OCI-M1 (cell line): ENCODE measurements around the gene ATP1B1.
"Not testable (repeated sequence)": the region's sequence is repeated elsewhere in the genome, so short reads cannot be mapped to it uniquely, and the experiment has no call there.

ENCODE experiments used
- DNase-seq: peaks from one replicate; lab custom pipeline; 2025; lab: John Stamatoyannopoulos, UW

Gene ATP1B1

DNA sequence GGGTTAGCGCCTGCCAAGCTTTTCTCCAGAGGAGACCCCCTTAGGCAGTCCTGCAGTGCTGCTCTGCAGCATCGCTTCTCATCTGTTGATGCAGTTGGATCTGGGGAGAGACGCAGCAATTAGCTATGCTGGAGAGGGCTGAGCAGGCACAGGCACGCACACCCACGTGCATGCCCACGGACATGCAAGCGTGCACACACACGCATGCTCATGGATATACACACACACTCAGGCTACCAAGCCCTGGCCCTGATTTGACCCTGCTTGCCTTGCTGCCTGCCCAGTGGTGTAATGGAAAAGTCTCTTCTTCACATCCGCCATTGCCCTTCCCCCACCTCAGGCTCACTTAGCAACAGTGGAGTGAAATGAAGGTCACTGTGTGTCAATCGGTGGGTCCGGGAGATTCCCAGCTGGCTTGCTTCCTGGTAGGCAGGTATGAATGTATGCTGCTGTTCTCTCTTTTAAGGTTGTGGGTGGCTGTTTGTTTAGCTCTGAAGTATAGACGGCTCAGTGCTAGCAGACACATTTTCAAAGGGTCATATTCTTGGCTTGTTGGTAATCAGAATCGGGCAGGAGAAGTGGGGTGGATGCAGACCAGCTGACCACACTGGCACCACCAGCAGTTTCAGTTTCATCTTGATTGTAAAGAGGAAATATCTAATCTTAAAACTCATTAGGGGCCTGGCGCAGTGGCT is 9.5 kb downstream of the ATP1B1 start:
- no peak for DNase-seq

- DNase-seq, result no peak
These were observed 10.5 kb downstream of the ATP1B1 start for GRCh38 chr1:169117014-169117413.

DNA sequence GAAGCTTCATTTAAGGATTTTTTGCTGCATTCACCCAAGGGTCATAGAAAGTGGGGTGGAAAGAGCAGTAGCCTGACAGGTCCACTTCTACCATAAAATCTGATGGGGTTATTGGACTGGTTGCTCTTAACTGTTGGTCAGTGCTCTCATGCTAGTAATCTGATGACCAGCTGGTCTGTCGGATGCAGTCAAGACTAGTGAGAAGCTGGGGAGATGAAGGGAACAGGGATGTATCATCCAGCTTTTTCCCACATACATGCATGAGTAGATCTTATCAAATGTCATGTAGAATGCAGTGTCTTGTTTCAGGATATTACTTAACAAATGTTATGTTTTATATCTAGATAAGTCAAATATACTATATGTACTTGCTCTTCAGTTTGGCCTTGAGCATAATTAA is 11.1 kb downstream of the ATP1B1 start:
- no peak for DNase-seq

GRCh38 chr1:169118227-169118626 is 11.7 kb downstream of the ATP1B1 start:
- no peak for DNase-seq

GRCh38 chr1:169119405-169119804 is 12.9 kb downstream of the ATP1B1 start:
- no peak for DNase-seq

DNA sequence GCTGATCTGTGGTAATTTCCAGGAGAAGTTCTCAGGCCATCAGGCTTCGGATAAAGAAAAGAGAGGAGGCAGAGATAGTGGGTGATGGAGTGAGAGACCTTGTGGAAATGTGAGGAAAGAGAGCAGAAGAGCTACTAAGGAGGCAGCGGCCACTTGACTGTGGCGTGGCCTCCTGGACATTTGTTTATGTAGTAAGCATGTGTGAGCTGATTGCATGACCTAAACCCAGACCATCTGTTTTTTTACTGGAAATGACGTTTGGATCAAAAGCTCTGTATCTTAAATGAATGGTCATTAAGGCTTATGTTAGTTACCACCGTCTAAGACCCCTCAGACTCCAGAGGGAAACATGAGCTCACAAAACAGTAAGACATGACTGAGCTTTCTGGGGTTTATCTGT is 13.6 kb downstream of the ATP1B1 start:
- DNase-seq, result no peak

GRCh38 chr1:169121146-169121923 is 14.8 kb downstream of the ATP1B1 start:
- no peak for DNase-seq

GRCh38 chr1:169122976-169123375 is 16.5 kb downstream of the ATP1B1 start:
- no peak for DNase-seq

DNA sequence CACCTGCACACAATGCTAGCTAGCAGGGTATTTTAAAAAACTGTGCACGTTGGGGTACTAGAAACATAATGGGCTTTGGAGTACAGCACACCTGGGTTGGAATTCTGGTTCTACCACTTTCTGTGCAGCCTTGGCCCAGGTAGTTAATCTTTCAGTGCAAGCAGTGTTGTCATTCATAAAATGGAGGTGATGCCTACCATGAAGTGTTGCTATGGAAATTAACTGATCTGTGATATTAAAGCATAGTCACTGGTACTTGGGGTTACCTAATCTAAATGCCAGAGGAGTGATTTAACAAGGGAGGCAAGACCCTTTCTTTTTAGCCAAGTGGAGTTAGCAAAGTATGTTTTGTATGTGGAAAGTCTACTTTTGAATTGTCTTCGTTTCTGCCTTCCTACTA is 18.0 kb downstream of the ATP1B1 start:
- DNase-seq, result no peak

DNA sequence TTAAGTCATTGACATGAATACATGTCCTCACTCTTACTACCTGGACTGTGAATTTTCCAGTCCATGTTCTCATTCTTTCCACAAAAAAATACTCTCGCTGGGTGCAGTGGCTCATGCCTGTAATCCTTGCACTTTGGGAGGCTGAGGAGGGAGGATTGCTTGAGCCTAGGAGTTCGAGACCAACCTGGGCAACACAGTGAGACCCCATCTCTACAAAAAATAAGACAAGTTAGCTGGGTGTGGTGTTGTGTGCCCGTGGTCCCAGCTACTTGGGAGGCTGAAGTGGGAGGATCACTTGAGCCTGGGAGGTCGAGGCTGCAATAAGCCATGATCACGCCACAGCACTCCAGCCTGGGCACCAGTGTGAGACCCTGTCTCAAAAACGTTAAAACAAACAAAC is 19.1 kb downstream of the ATP1B1 start:
- DNase-seq, result not testable (repeated sequence)

- DNase-seq, result no peak
These were observed 19.8 kb downstream of the ATP1B1 start for GRCh38 chr1:169126335-169126734.

GRCh38 chr1:169127305-169127704 is 20.8 kb downstream of the ATP1B1 start:
- no peak for DNase-seq

GRCh38 chr1:169128562-169128961 is 22.1 kb downstream of the ATP1B1 start:
- no peak for DNase-seq

- DNase-seq, result no peak
These were observed 22.8 kb downstream of the ATP1B1 start for GRCh38 chr1:169129109-169129784.

GRCh38 chr1:169130683-169131082 is 24.2 kb downstream of the ATP1B1 start:
- DNase-seq, result no peak

DNA sequence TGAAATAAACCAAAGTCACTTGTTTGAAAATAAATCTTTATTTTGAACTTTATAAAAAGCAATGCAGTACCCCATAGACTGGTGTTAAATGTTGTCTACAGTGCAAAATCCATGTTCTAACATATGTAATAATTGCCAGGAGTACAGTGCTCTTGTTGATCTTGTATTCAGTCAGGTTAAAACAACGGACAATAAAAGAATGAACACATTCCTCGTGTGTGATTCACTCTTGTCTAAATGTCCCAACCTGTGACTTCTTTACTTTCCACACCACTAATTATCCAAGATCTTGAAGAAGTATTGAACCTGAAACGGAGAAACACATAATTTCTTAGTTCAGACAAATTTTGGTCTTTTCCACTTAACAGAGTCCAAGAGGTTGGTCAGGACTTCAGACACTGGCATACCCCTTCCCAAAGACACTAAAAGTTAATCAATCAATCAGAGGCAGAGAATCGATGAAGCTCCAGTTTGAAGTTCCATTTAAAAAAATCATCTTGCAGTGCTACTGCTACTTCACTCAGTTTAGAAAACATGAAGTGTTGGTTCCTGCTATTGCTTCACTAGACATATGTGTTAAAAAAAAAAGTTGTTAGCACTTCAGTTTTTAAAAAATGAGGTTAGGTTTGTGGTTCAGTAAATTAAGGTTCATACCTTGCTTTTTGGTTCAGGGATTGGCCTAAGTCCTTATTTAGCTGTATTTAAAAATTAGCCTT is 26.2 kb downstream of the ATP1B1 start:
- no peak for DNase-seq

- no peak for DNase-seq
These were observed 26.7 kb downstream of the ATP1B1 start for GRCh38 chr1:169133228-169133576.

DNA sequence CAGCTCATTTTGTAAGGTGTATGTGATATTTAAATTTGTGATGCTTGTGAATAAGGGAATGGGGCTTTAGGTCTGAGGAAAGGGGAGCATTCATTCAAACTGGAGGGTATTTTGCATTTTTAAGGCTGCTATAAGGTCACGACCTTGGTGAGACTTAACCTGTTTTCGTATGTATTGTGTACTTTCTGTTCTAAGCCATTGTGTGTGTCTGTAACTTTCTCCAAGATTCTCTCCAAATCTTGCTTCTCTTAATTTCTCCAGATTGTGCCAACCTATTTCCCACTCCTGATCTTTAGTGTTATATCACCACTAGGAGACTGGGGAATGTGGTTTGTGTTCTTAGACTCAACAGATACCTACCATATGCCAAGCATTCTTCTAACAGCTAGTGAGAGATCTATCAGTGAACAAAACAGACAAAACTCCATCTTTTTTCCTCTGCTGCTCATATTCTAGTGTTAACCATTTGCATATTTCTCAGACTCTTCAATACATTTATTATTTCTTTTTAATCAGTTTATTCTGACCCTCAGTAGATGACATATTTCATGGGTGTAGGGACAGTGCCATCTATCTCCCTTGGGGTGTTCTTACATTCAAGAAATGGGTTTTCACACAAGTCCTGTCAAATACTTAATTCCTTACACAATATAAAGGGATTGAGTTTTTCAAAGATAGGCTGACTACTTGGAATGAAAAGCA is 27.5 kb downstream of the ATP1B1 start:
- peak; percentile 37 for DNase-seq

DNA sequence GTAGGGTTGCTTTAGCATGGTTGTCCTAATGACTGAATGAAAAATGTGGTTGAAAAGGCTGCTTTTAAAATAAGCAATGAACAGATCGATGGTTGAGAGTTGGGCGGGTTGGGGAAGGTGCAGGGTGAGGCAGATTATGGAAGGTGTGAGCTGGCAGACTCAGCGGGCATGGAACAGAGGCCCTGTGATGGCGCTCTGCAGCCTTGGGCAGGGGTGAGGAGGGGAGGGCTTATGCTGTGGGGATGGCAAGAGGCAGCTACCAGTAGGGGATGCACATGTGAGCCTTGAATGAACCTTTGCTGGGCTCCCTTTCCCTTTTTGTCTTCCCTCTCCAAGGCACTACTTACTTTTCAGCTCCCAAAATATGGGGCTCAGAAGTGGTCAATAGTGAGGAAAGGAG is 30.9 kb downstream of the ATP1B1 start:
- DNase-seq, result no peak

GRCh38 chr1:169138866-169139670 is 32.6 kb downstream of the ATP1B1 start:
- no peak for DNase-seq

DNA sequence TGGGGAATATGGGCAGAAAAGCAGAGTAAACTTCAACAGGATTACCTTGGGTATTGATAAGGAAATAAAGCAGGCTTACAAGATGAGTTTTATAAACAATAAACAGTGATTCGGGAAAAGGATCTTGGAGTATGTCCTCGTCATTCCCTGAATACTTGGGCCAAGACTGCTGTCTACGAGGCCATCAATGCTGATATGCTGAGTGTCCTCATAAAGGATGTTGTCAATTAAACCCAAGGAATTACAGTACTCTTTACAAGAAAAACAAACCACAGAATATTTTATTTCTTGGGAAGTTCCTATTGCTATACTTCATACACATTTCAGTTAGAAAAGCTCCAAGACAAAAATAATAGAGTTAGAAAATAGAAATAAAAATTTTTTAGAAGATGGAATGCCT is 34.9 kb downstream of the ATP1B1 start:
- no peak for DNase-seq
